ENCODE results near the gene RIC3. TPM values are rescaled to one million over a fixed set of nuclear protein-coding genes. Genes with fewer than 3 reads are reported as not detected.

Gene RIC3
- total and polyA plus RNA-seq, 2 of the 8 experiments (the other 6 are each of a cell fraction or from before 2014, with no cell fraction given) = 6.4 to 15.5 TPM

DNA sequence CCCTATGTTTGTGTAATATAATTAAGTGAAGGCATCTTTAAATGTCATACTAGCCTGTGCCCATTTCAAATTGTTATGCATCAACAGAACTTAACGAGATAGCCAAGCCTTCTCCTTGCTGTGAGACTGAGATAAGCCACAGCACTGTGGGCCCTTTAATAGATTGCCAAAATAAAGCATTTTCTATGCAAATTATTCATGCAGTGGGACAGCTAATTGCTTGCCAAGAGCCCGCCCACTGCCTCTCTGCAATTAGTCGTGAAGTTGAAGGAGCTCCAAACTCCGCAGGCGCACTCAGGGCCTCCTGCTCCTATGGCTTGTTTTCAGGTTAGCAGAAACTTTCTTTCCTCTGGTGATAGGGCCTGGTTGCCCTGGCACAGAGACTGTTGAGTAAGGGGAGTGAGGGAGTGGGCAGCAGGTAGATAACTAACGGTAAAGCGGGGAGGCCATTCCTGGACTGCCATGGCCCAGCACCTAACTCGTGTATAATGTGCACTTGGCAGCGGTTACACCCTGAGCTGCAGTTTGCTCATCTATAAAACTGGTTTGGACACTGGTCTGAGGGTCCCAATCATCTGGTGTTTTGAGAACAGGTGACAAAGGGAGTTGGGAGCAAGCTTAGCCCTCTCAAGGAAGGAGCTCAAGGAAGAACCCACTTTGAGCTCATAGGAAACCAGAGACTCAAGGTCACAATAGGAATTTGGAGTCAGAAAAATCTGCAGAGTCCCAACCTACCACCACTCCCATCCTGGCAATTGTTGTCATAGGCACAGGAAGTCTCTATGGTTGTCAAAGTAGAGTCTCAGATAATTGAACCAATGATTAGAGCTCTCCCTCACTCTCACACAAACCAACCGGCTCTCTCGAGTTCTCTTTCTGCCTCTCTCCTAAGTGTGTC is 33.9 kb upstream of the RIC3 start:
- Histone ChIP-seq H3K56ac (replicated peaks; ENCODE audit: insufficient read length, low read depth, low read length) (no peak overlapping the region), H3K18ac (ENCODE audit: extremely low read depth, low read length) (no peak overlapping the region), H3K4me3 (ENCODE audit: extremely low read depth in 1 of 4, insufficient read depth in 2 of 4, low read depth in 3 of 4, low read length in 4 of 4) (no peak overlapping the region), H3K9me3 (ENCODE audit: insufficient read depth in 2 of 2, low read depth in 1 of 2, low read length in 1 of 2) (no peaks in the 10 kb centered on the region), H4K5ac (ENCODE audit: insufficient read length, low read depth, low read length) (no peak overlapping the region), H2BK5ac (ENCODE audit: low read depth, low read length) (no peak overlapping the region), H3K4ac (replicated peaks; ENCODE audit: insufficient read length, low read depth, low read length) (no peak overlapping the region), H3K9ac (replicated peaks in 1 of 4; ENCODE audit: extremely low read depth in 1 of 4, low read depth in 3 of 4, low read length in 3 of 4) (no peak overlapping the region), H2AK5ac (ENCODE audit: low read depth, low read length) (no peak overlapping the region), H3K79me1 (ENCODE audit: low read depth, low read length) (no peaks in the 10 kb centered on the region), H2BK15ac (ENCODE audit: low read length) (no peak overlapping the region), H4K20me1 (replicated peaks in 1 of 2; ENCODE audit: control insufficient read depth in 1 of 2, insufficient read depth in 2 of 2, low read length in 2 of 2) (no peaks in the 10 kb centered on the region), H4K91ac (replicated peaks; ENCODE audit: insufficient read length, low read length) (no peak overlapping the region), H2BK20ac (ENCODE audit: low read length) (no peak overlapping the region), H3K27me3 (replicated peaks in 1 of 4; ENCODE audit: control insufficient read depth in 3 of 4, extremely low read depth in 1 of 4, insufficient read depth in 3 of 4, low read length in 3 of 4) (no peaks in the 10 kb centered on the region), H3K23ac (ENCODE audit: insufficient read length) (no peak overlapping the region), H3K4me1 (replicated peaks in 1 of 4; ENCODE audit: control insufficient read depth in 3 of 4, insufficient read depth in 4 of 4, low read length in 3 of 4) (peaks cover 0 to 7% (median 0%) of the 10 kb centered on the region in 4 experiments; a peak in 1 of 7 replicates), H3K4me2 (ENCODE audit: insufficient read depth in 1 of 2, low read depth in 2 of 2, low read length in 2 of 2) (no peak overlapping the region), H3K14ac (ENCODE audit: insufficient read length) (no peak overlapping the region), H2BK120ac (replicated peaks; ENCODE audit: low read depth, low read length) (no peak overlapping the region), H3K23me2 (ENCODE audit: low read depth, low read length) (no peaks in the 10 kb centered on the region), H3K36me3 (ENCODE audit: control insufficient read depth in 2 of 4, insufficient read depth in 4 of 4, low read length in 3 of 4) (no peaks in the 10 kb centered on the region), H2AFZ (ENCODE audit: low read length) (no peak overlapping the region), H2BK12ac (ENCODE audit: low read depth, low read length) (no peak overlapping the region), H3K27ac (ENCODE audit: low read depth, low read length) (no peak overlapping the region), H4K8ac (ENCODE audit: extremely low read depth, insufficient read depth, low read length) (no peak overlapping the region), H3K79me2 (ENCODE audit: control insufficient read depth in 1 of 2, insufficient read depth in 2 of 2, low read length in 2 of 2) (no peaks in the 10 kb centered on the region)
- ChIA-PET POLR2A (ENCODE audit: partially characterized antibody) (interaction anchor here (1.1 to 1.3 kb wide), 3 partner anchors 9 to 39 kb away, joined by 3 to 4 read pairs (median 4); no protein-coding TSS in a partner anchor), CTCF (ENCODE audit: partially characterized antibody) (interaction anchor here (0.6 to 21.8 kb wide), 16 partner anchors 4 to 365 kb away, joined by 3 to 342 read pairs (median 3); partner anchors contain the start of gene LMO1)
- FAIRE-seq (no peak), DNase-seq (ENCODE audit: low read depth in 1 of 2, low spot score in 2 of 2) (peak in 1 of 2 experiments; percentile 23)
- WGBS, 2 experiments (ENCODE audit: extremely low coverage in 1 of 2, insufficient coverage in 1 of 2, insufficient read length in 1 of 2, insufficient replicate concordance in 2 of 2, low coverage in 1 of 2, low lambda C conversion rate in 2 of 2, missing lambda C conversion rate in 1 of 2) = 84% methylated on average over 11 of the region's 11 CpGs; no CpG with 5 or more reads in 1 of the 2 experiments
